ENCODE measurements around the gene CTTNBP2NL.

The CTTNBP2NL gene

GRCh38 chr1:112506731-112507130 lies 110.7 kb downstream of the CTTNBP2NL start:
- no peak for TF ChIP-seq CTCF (conservative IDR thresholded peaks at IDR 0.05)
- H3K27ac ChIP-seq: no peak overlapping the region

GRCh38 chr1:112507336-112507735 lies 111.3 kb downstream of the CTTNBP2NL start:
- H3K27ac ChIP-seq: no peak overlapping the region
- TF ChIP-seq CTCF (conservative IDR thresholded peaks at IDR 0.05): no peak

- no peak for TF ChIP-seq CTCF (conservative IDR thresholded peaks at IDR 0.05)
- H3K27ac ChIP-seq: peak overlapping the region; percentile 18; the same call in 1 of the 2 replicates
Measured at GRCh38 chr1:112507921-112508277, 111.9 kb downstream of the CTTNBP2NL start.

GRCh38 chr1:112508278-112509004 lies 112.4 kb downstream of the CTTNBP2NL start, which contains the start of gene WNT2B:
Gene WNT2B, plus strand, starts transcription at chr1:112508965. Its CDS starts 298 bp downstream, at chr1:112509263.
- no peak for TF ChIP-seq CTCF (conservative IDR thresholded peaks at IDR 0.05)
- H3K27ac ChIP-seq: peak within 1 kb of the TSS; percentile 18; the same call in 1 of the 2 replicates

GRCh38 chr1:112509005-112509659 lies 113.1 kb downstream of the CTTNBP2NL start:
- H3K27ac ChIP-seq: no peak overlapping the region; the same call in 1 of the 2 replicates
- TF ChIP-seq CTCF (conservative IDR thresholded peaks at IDR 0.05): no peak

- H3K27ac ChIP-seq: no peak overlapping the region
- TF ChIP-seq CTCF (conservative IDR thresholded peaks at IDR 0.05): no peak
Measured at GRCh38 chr1:112509660-112510178, 113.7 kb downstream of the CTTNBP2NL start.

GRCh38 chr1:112510340-112510739 lies 114.3 kb downstream of the CTTNBP2NL start:
- no peak for TF ChIP-seq CTCF (conservative IDR thresholded peaks at IDR 0.05)

More at GRCh38 chr1:112510340-112510739, 114.3 kb downstream of the CTTNBP2NL start:
- no peak overlapping the region for H3K27ac ChIP-seq

Measured in VCaP (cell line).